K562 (cell line): ENCODE measurements around the gene IFI16. TPM values are rescaled to one million over a fixed set of nuclear protein-coding genes. Genes with fewer than 3 reads are reported as not detected.

ENCODE experiments used
- ATAC-seq: fragments of 200-7000 bp; cut with Tn5 transposase; 3 replicates; pipeline ENCODE4 v1.9.1; 2020; ENCODE audit warnings: moderate library complexity
- BruUV-seq: library from RNA; stranded (reverse); fragments of 400-500 nt; replicated peaks from 2 replicates; lab custom pipeline; 2021; lab: Mats Ljungman, UMichigan
- CTCF ChIA-PET: fragments of 300-600 bp; formaldehyde crosslinking; extraction: SDS; loops from one replicate; lab custom pipeline; 2021; ENCODE audit warnings: low intra/inter-chr PET ratio; lab: Yijun Ruan, JAX
- POLR2A ChIA-PET: fragments of 300-600, 350-650 bp; sonication (Branson Sonifier 250); formaldehyde crosslinking; extraction: SDS; loops from one replicate; lab custom pipeline; 2021; ENCODE audit warnings: antibody characterized with exemption, inconsistent platforms; lab: Yijun Ruan, JAX
- DNase-seq, 4 experiments: peaks; one replicate each; pipeline versions ENCODE4 v3.0.0 to v3.0.0-alpha.2; 2011 to 2018; ENCODE audit warnings: low spot score in 3 of 4, mixed read lengths in 3 of 4; ENCODE audit errors: extremely low read depth in 1 of 4
- FAIRE-seq: peaks from 2 replicates; lab custom pipeline; 2011; peaks lifted over from hg19 to GRCh38; lab: Jason Lieb, UNC
- H2AFZ ChIP-seq: 2 replicates; pipeline ENCODE4 v1.6.0; 2011; ENCODE audit warnings: low read depth, low read length, control low read depth, inconsistent platforms
- H3K27ac ChIP-seq: fragments of 200-600 bp; 3 replicates; pipeline ENCODE4 v1.8.0; 2011; ENCODE audit warnings: low read depth, mild to moderate bottlenecking, control low read depth, inconsistent platforms, low read length, moderate library complexity, mixed read lengths; ENCODE audit errors: extremely low read depth
- H3K27me3 ChIP-seq, 2 experiments: fragments of 300-600 bp in 1 of 2; 2 replicates in 1 of 2; 3 replicates in 1 of 2; pipeline versions ENCODE4 v1.6.0 to v1.8.0; 2011; ENCODE audit warnings: inconsistent platforms in 2 of 2, low read length in 2 of 2, mild to moderate bottlenecking in 1 of 2, mixed read lengths in 1 of 2, moderate library complexity in 1 of 2; ENCODE audit not compliant: control insufficient read depth in 2 of 2, insufficient read depth in 2 of 2
- H3K36me3 ChIP-seq: fragments of 300-600 bp; 3 replicates; pipeline ENCODE4 v1.8.0; 2011; ENCODE audit warnings: mild to moderate bottlenecking, low read length, inconsistent platforms; ENCODE audit not compliant: control insufficient read depth, insufficient read depth
- H3K4me1 ChIP-seq, 2 experiments: fragments of 200-600 bp in 1 of 2; replicated peaks in 1 of 2; 2 replicates in 1 of 2; 3 replicates in 1 of 2; pipeline versions ENCODE4 v1.5.1 to v1.8.0; 2011; ENCODE audit warnings: inconsistent platforms in 2 of 2, low read length in 2 of 2, mild to moderate bottlenecking in 1 of 2, mixed read lengths in 1 of 2, moderate library complexity in 1 of 2; ENCODE audit not compliant: control insufficient read depth in 2 of 2, insufficient read depth in 2 of 2
- H3K4me2 ChIP-seq: 2 replicates; pipeline ENCODE4 v1.6.1; 2011; ENCODE audit warnings: low read length, control low read depth, inconsistent platforms, mixed read lengths; ENCODE audit not compliant: insufficient read depth
- H3K4me3 ChIP-seq: fragments of 200-600 bp; sonication (generic), shearing (Covaris generic); 2 replicates; pipeline ENCODE4 v1.5.1; 2016; ENCODE audit warnings: control low read depth, inconsistent platforms
- H3K79me2 ChIP-seq: fragments of 200-600 bp; 3 replicates; pipeline ENCODE4 v1.8.0; 2011; ENCODE audit warnings: low read length, inconsistent platforms; ENCODE audit not compliant: control insufficient read depth, insufficient read depth
- H3K9ac ChIP-seq, 2 experiments: 2 replicates each; pipeline versions ENCODE4 v1.6.0 to v1.6.1; 2011; ENCODE audit warnings: low read depth in 2 of 2, low read length in 2 of 2, control low read depth in 1 of 2, inconsistent platforms in 1 of 2, mild to moderate bottlenecking in 1 of 2, mixed read lengths in 1 of 2; ENCODE audit not compliant: insufficient read depth in 1 of 2
- H3K9me1 ChIP-seq: one replicate; pipeline ENCODE4 v1.6.0; 2011; ENCODE audit warnings: inconsistent platforms, mild to moderate bottlenecking, low read length, moderate library complexity; ENCODE audit not compliant: control insufficient read depth, insufficient read depth
- H3K9me3 ChIP-seq: replicated peaks from 2 replicates; pipeline ENCODE4 v1.5.1; 2011; ENCODE audit warnings: low read depth, low read length, inconsistent platforms; ENCODE audit not compliant: control insufficient read depth, insufficient read depth
- H4K20me1 ChIP-seq: replicated peaks from 2 replicates; pipeline ENCODE4 v1.6.1; 2011; ENCODE audit warnings: low read length, inconsistent platforms, mixed read lengths; ENCODE audit not compliant: control insufficient read depth, insufficient read depth
- MECOM ChIP-seq: fragments of 250-450 bp; sonication (Bioruptor Pico); IDR thresholded peaks from 2 replicates; pipeline ENCODE4 v1.8.0; 2022; ENCODE audit warnings: inconsistent platforms
- NFE2 ChIP-seq: IDR thresholded peaks from 2 replicates; pipeline ENCODE4 v1.6.1; 2014; ENCODE audit warnings: antibody characterized with exemption, low read depth
- SIRT6 ChIP-seq: IDR thresholded peaks from one replicate; pipeline ENCODE4 v1.6.1; 2012; ENCODE audit warnings: low read depth, mild to moderate bottlenecking, control low read depth, inconsistent platforms, low read length, moderate library complexity
- TCFL5 ChIP-seq: fragments of 250-450 bp; sonication (Bioruptor Pico); conservative IDR thresholded peaks from 2 replicates; pipeline ENCODE4 v1.6.1; 2021; ENCODE audit warnings: mild to moderate bottlenecking, moderate library complexity, matching md5 sums
- YY1 ChIP-seq, 3 experiments: IDR thresholded peaks; 2 replicates each; pipeline ENCODE4 v1.6.1; 2011; ENCODE audit warnings: low read length in 2 of 3, mild to moderate bottlenecking in 2 of 3, moderate library complexity in 2 of 3, borderline replicate concordance in 1 of 3, control low read depth in 1 of 3, low read depth in 1 of 3; ENCODE audit not compliant: insufficient read depth in 3 of 3, insufficient replicate concordance in 2 of 3, control insufficient read depth in 1 of 3, insufficient read length in 1 of 3; ENCODE audit errors: extremely low read depth in 1 of 3
- ZNF175 ChIP-seq: fragments of 200-800 bp; sonication (Bioruptor generic); IDR thresholded peaks from 2 replicates; pipeline ENCODE4 v1.6.1; 2016; ENCODE audit warnings: low read depth, mild to moderate bottlenecking, missing genetic modification characterization, missing compliant biosample characterization
- ZNF444 ChIP-seq: fragments of 250-450 bp; sonication (Bioruptor Pico); IDR thresholded peaks from 2 replicates; pipeline ENCODE4 v1.4.0; 2020; ENCODE audit warnings: mild to moderate bottlenecking, moderate library complexity
- ZNF592 ChIP-seq: fragments of 450-650 bp; IDR thresholded peaks from 2 replicates; pipeline ENCODE4 v1.6.1; 2017; ENCODE audit warnings: antibody characterized with exemption, mild to moderate bottlenecking
- in situ Hi-C: fragments of 300-500 bp; cut with MboI; formaldehyde crosslinking; loops from 4 replicates; pipeline ENCODE4 v1.15.0; 2018; ENCODE audit warnings: inconsistent platforms, mixed read lengths
- intact Hi-C: fragments of 100-400 bp; cut with micrococcal nuclease; formaldehyde crosslinking; loops from 2 replicates; pipeline ENCODE4 v1.14.2; 2022
- polyA plus RNA-seq, 8 experiments: library from polyadenylated mRNA; depleted of rRNA in 4 of 8; stranded (reverse) in 5 of 8; unstranded in 3 of 8; fragments of >200 nt; fragmentation: Nextera tagmentation in 2 of 8; fragmentation: Illumina TruSeq in 1 of 8; extraction: Ambion mirVana in 2 of 8; extraction: Trizol in 1 of 8; gene quantifications; 2 replicates each; pipeline versions ENCODE4 v1.2.1 to v1.2.3, GENCODE V29; 2011 to 2014; ENCODE audit warnings: inconsistent platforms in 1 of 8, missing spikeins in 1 of 8
- total RNA-seq, 7 experiments: library from RNA; depleted of rRNA in 6 of 7; stranded (reverse); fragments of >200 nt in 6 of 7; fragmentation: Illumina TruSeq in 2 of 7; extraction: Trizol in 2 of 7; gene quantifications; 2 replicates each; pipeline versions ENCODE4 v1.2.1 to v1.2.3, GENCODE V29; 2011 to 2021; ENCODE audit warnings: low replicate concordance in 1 of 7

The IFI16 gene
- total and polyA plus RNA-seq, 9 of the 15 experiments (the other 6 are each of a cell fraction or from before 2014, with no cell fraction given), result 0.70 to 2.8 (median 1.6) TPM

DNA sequence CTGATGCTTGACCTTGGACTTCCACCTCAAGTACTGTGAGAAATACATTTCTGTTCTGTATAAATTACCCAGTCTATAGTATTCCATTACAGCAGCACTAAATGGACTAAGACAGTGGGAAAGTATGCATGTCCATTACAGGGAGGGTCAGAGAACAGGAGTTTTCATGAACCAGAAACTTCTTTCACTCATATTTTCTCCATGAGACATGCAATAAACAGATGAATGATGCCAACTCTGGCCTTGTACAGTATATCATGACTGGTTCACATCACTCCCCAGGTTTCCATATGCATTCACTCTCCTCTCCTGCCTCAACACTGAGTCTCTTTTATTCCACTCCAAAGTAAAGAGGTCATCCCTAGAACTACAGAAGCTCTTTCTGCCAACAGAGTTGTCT lies 4.5 kb upstream of the IFI16 start:
- DNase-seq, result no peak
- Histone ChIP-seq H3K27ac (no peak overlapping the region), H3K4me1 (no peaks in the 10 kb centered on the region; a peak in 2 of 5 replicates), H2AFZ (no peak overlapping the region), H4K20me1 (no peaks in the 10 kb centered on the region), H3K79me2 (no peaks in the 10 kb centered on the region), H3K4me2 (no peak overlapping the region), H3K9ac (no peak overlapping the region), H3K9me3 (no peaks in the 10 kb centered on the region), H3K9me1 (no peaks in the 10 kb centered on the region), H3K27me3 (no peaks in the 10 kb centered on the region), H3K36me3 (no peaks in the 10 kb centered on the region), H3K4me3 (no peak overlapping the region)
- intact Hi-C loops, result no loop called here
- CTCF ChIA-PET, result no interaction called here
- FAIRE-seq, result no peak
- POLR2A ChIA-PET, result no interaction called here
- BruUV-seq, result no TSS peak
- no peak for ATAC-seq
- in situ Hi-C loops, result loop anchor here (10.0 kb wide), 1 partner anchor 340 kb away; no protein-coding TSS in a partner anchor
- TF ChIP-seq ZNF444 (CRISPR knock-in tag) (no peak), SIRT6 (no peak), ZNF592 (no peak), TCFL5 (CRISPR knock-in tag) (no peak), YY1 (IDR thresholded peaks at IDR 0.05; ENCODE audit: borderline replicate concordance in 1 of 3, control insufficient read depth in 1 of 3, extremely low read depth in 1 of 3, insufficient read depth in 3 of 3, insufficient read length in 1 of 3, insufficient replicate concordance in 2 of 3, low read depth in 1 of 3, low read length in 2 of 3) (no peak), MECOM (no peak), ZNF175 (CRISPR knock-in tag) (0 out of 2 replicates have a peak, but pooled peaks have one; percentile 28), NFE2 (no peak)
